Measurements from ENCODE around the gene GTF3C1. TPM values are rescaled to one million over a fixed set of nuclear protein-coding genes. Genes with fewer than 3 reads are reported as not detected.

GTF3C1 gene
- total RNA-seq, 1 experiment from 2014 or later = 97.5 TPM

DNA sequence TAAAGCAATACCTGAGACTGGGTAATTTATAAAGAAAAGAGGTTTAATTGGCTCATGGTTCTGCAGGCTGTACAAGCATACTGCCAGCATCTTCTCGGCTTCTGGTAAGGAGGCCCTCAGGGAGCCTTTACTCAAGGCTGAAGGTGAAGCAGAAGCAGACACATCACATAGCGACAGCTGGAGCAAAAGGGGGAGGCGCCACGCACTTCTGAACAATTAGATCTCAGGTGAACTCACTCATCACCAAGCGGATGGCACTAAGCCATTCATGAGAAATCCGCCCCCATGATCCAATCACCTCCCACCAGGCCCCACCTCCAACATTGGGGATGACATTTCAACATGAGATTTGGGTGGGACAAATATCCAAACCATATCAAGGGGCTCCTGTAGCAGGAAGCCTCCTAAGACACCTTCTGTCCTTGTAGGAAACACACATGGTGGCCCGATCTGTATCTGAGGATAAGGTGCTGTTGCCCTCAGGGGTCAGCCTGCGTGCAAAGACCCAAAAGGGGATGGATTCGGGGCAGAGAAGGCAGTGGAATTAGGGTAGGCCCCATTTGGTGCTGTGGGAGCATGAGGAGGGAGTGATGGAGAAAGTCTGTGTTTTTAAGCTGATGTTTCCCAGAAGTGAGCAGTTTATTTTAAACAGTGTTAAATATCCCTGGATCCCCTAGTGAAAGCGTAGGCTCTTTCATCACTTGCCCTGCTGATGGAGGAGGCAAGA, 124.8 kb downstream of the GTF3C1 start:
- H3K4me3 ChIP-seq (ENCODE audit: low read length) = no peak overlapping the region
- CTCF ChIA-PET = no interaction called here
- no peak overlapping the region for H3K4me2 ChIP-seq (ENCODE audit: low read length)
- no peak overlapping the region for H3K9ac ChIP-seq (ENCODE audit: low read length)
- H3F3A ChIP-seq (ENCODE audit: low read length, unreplicated experiment) = no peaks in the 10 kb centered on the region
- no peaks in the 10 kb centered on the region for H3K79me2 ChIP-seq (ENCODE audit: low read length)
- POLR2A ChIA-PET (ENCODE audit: unreplicated experiment) = no interaction called here
- TF ChIP-seq EZH2phosphoT487 (IDR thresholded peaks at IDR 0.05; ENCODE audit: borderline replicate concordance, low read length) = no peak
- TF ChIP-seq EZH2 (IDR thresholded peaks at IDR 0.05; ENCODE audit: low read length, unreplicated experiment) = no peak
- TF ChIP-seq, protein P1, sequence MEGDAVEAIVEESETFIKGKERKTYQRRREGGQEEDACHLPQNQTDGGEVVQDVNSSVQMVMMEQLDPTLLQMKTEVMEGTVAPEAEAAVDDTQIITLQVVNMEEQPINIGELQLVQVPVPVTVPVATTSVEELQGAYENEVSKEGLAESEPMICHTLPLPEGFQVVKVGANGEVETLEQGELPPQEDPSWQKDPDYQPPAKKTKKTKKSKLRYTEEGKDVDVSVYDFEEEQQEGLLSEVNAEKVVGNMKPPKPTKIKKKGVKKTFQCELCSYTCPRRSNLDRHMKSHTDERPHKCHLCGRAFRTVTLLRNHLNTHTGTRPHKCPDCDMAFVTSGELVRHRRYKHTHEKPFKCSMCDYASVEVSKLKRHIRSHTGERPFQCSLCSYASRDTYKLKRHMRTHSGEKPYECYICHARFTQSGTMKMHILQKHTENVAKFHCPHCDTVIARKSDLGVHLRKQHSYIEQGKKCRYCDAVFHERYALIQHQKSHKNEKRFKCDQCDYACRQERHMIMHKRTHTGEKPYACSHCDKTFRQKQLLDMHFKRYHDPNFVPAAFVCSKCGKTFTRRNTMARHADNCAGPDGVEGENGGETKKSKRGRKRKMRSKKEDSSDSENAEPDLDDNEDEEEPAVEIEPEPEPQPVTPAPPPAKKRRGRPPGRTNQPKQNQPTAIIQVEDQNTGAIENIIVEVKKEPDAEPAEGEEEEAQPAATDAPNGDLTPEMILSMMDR (conservative IDR thresholded peaks at IDR 0.05; ENCODE audit: low read depth, low read length) = no peak
- no peaks in the 10 kb centered on the region for H3K36me3 ChIP-seq (ENCODE audit: low read depth, low read length)
- DNase-seq (no peak), ATAC-seq (no peak)
- no peak overlapping the region for H2AFZ ChIP-seq (ENCODE audit: low read length)
- no TSS peak for BruUV-seq (replicated peaks)
- H4K20me1 ChIP-seq (ENCODE audit: low read length) = no peaks in the 10 kb centered on the region
- H3K27ac ChIP-seq (ENCODE audit: low read length) = no peak overlapping the region
- H3K9me3 ChIP-seq (ENCODE audit: low read length) = peaks cover 16% of the 10 kb centered on the region; the same call in 1 of the 2 replicates
- intact Hi-C loops (cut with micrococcal nuclease) = no loop called here
- no peaks in the 10 kb centered on the region for H3K4me1 ChIP-seq (ENCODE audit: insufficient read depth, low read length)
- no peaks in the 10 kb centered on the region for H3K9me2 ChIP-seq (replicated peaks; ENCODE audit: low read length)
- H3K27me3 ChIP-seq (ENCODE audit: low read length) = no peaks in the 10 kb centered on the region

DNA sequence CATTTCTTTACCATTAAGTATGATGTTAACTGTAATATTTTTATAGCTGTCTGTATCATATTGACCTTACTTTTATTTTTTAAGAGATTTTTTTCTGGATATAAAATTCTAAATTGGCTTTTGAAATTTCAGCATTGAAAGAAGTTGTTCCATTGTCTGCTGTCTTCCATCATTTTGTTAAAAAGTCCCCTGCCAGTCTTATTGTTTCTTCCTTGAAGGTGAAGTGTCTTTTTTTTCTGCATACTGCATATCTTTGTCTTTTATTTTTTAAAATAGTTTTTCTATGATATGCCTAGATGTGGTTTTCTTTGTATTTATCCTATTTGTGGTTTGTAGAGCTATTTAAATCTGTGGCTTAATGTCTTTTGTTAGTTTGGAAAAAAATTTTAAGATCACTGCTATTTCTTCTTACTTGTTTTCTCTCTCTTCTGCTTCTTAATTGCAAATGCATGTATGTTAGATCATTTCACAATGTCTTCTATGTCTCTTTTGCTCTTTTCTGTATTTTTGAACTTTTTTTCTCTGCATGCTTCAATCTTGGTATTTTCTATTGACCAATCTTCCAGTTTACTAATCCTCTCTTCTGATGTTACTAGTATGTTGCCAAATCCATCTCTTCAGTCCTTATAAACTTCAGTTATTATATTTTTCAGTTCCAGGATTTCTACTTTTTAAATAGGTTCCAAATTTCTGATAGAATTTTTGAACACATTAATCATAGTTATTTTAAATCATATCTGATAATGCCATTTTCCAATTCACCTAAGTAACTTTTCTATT, 127.6 kb downstream of the GTF3C1 start:
- no peaks in the 10 kb centered on the region for H3K4me1 ChIP-seq (ENCODE audit: insufficient read depth, low read length)
- H3F3A ChIP-seq (ENCODE audit: low read length, unreplicated experiment) = no peaks in the 10 kb centered on the region
- no peaks in the 10 kb centered on the region for H3K36me3 ChIP-seq (ENCODE audit: low read depth, low read length)
- no peaks in the 10 kb centered on the region for H3K9me2 ChIP-seq (replicated peaks; ENCODE audit: low read length)
- H3K9ac ChIP-seq (ENCODE audit: low read length) = no peak overlapping the region
- H3K27ac ChIP-seq (ENCODE audit: low read length) = no peak overlapping the region
- POLR2A ChIA-PET (ENCODE audit: unreplicated experiment) = no interaction called here
- peaks cover 16% of the 10 kb centered on the region; the same call in 1 of the 2 replicates for H3K9me3 ChIP-seq (ENCODE audit: low read length)
- no peak overlapping the region for H3K4me3 ChIP-seq (ENCODE audit: low read length)
- no TSS peak for BruUV-seq (replicated peaks)
- ATAC-seq (no peak), DNase-seq (no peak)
- no peak overlapping the region for H2AFZ ChIP-seq (ENCODE audit: low read length)
- CTCF ChIA-PET = no interaction called here
- intact Hi-C loops (cut with micrococcal nuclease) = no loop called here
- H3K27me3 ChIP-seq (ENCODE audit: low read length) = no peaks in the 10 kb centered on the region
- no peaks in the 10 kb centered on the region for H4K20me1 ChIP-seq (ENCODE audit: low read length)
- TF ChIP-seq EZH2phosphoT487 (IDR thresholded peaks at IDR 0.05; ENCODE audit: borderline replicate concordance, low read length) = no peak
- TF ChIP-seq, protein P1 (conservative IDR thresholded peaks at IDR 0.05; ENCODE audit: low read depth, low read length) = no peak
- no peak for TF ChIP-seq EZH2 (IDR thresholded peaks at IDR 0.05; ENCODE audit: low read length, unreplicated experiment)
- no peaks in the 10 kb centered on the region for H3K79me2 ChIP-seq (ENCODE audit: low read length)
- no peak overlapping the region for H3K4me2 ChIP-seq (ENCODE audit: low read length)
